Bone marrow (tissue), 2 donors: Measurements from ENCODE around the gene SCRG1.

Experiments
- DNase-seq, 2 donors: peaks; one replicate each; lab custom pipeline; 2025; lab: John Stamatoyannopoulos, UW

Gene SCRG1

GRCh38 chr4:173362666-173363065 lies 36.2 kb downstream of the SCRG1 start:
- no peak for DNase-seq

GRCh38 chr4:173360587-173361221 lies 38.2 kb downstream of the SCRG1 start:
- DNase-seq: no peak

GRCh38 chr4:173357939-173358338 lies 41.0 kb downstream of the SCRG1 start:
- no peak for DNase-seq

- no peak for DNase-seq
Observed at GRCh38 chr4:173347467-173347866, 51.4 kb downstream of the SCRG1 start.

GRCh38 chr4:173346074-173346473 lies 52.8 kb downstream of the SCRG1 start:
- no peak for DNase-seq

- DNase-seq: peak in 1 of 2 donors; percentile 60
Observed at GRCh38 chr4:173345648-173346047, 53.3 kb downstream of the SCRG1 start.

- DNase-seq: no peak
Observed at GRCh38 chr4:173343832-173344397, 55.0 kb downstream of the SCRG1 start.

GRCh38 chr4:173337463-173337862 lies 61.5 kb downstream of the SCRG1 start:
- DNase-seq: no peak

- DNase-seq: peak; percentile 41 to 62
Observed at GRCh38 chr4:173334891-173335752, 63.8 kb downstream of the SCRG1 start.
